H1 (cell line): ENCODE results near the gene COX14. TPM values are rescaled to one million over a fixed set of nuclear protein-coding genes. Genes with fewer than 3 reads are reported as not detected.

Source experiments
- CTCF ChIP-seq, 3 experiments: IDR thresholded peaks; 1 replicate in 2 of 3; 2 replicates in 1 of 3; pipeline versions ENCODE4 v1.5.1 to v1.6.1; 2011; ENCODE audit warnings: low read length in 3 of 3, mild to moderate bottlenecking in 3 of 3, inconsistent platforms in 2 of 3, low read depth in 1 of 3, moderate library complexity in 1 of 3; ENCODE audit not compliant: insufficient read depth in 1 of 3; ENCODE audit errors: control extremely low read depth in 1 of 3
- polyA plus RNA-seq, 7 experiments: library from polyadenylated mRNA; depleted of rRNA in 3 of 7; stranded (reverse) in 5 of 7; unstranded in 2 of 7; fragments of >200 nt in 5 of 7; fragments of 200-250 nt in 2 of 7; gene quantifications; 1 replicate in 5 of 7; 2 replicates in 1 of 7; 4 replicates in 1 of 7; pipeline versions ENCODE4 v1.2.1 to v1.2.3, GENCODE V29; 2011 to 2013; ENCODE audit warnings: missing spikeins in 2 of 7, mixed read lengths in 2 of 7
- total RNA-seq: library from RNA; stranded (reverse); fragmentation: NEBNext Ultra II Directional; extraction: Animal tissue kit (Norgen Biotek cat#: 25700); gene quantifications from 2 replicates; pipeline ENCODE4 v1.2.1, GENCODE V29; 2021

Gene COX14
- total and polyA plus RNA-seq, 2 of the 8 experiments (the other 6 are each of a cell fraction or from before 2014, with no cell fraction given) = 40.1 to 102 TPM

GRCh38 chr12:50088577-50089335 lies 23.3 kb upstream of the COX14 start (continued):
- TF ChIP-seq CTCF (IDR thresholded peaks at IDR 0.05; ENCODE audit: control extremely low read depth in 1 of 3, insufficient read depth in 1 of 3, low read depth in 1 of 3, low read length in 3 of 3) = peak in 2 of 3 experiments; percentile 54 to 78; a peak in 2 of 4 replicates
